ENCODE results near the gene P2RY2. TPM values are rescaled to one million over a fixed set of nuclear protein-coding genes. Genes with fewer than 3 reads are reported as not detected.

Gene P2RY2
- total RNA-seq, 1 experiment from 2014 or later: 2.9 TPM

- peaks cover 0 to 2% of the 10 kb centered on the region in 2 experiments; a peak in 1 of 4 replicates for H3K4me1 ChIP-seq (ENCODE audit: control insufficient read depth in 1 of 2, insufficient read depth in 2 of 2, low read length in 2 of 2)
- H3K4me3 ChIP-seq (replicated peaks in 1 of 2; ENCODE audit: low read depth in 1 of 2, low read length in 2 of 2): no peak overlapping the region
- ATAC-seq (no peak), DNase-seq (ENCODE audit: low read depth, low spot score) (no peak)
- H3K9me3 ChIP-seq (ENCODE audit: control insufficient read depth in 1 of 2, insufficient read depth in 1 of 2, low read depth in 1 of 2, low read length in 2 of 2): no peaks in the 10 kb centered on the region
- TF ChIP-seq CBX3 (IDR thresholded peaks at IDR 0.05; ENCODE audit: low read depth) (no peak), REST (IDR thresholded peaks at IDR 0.05; ENCODE audit: low read depth) (no peak), JUND (IDR thresholded peaks at IDR 0.05) (no peak), EZH2phosphoT487 (IDR thresholded peaks at IDR 0.05; ENCODE audit: borderline replicate concordance) (no peak), RAD21 (IDR thresholded peaks at IDR 0.05; ENCODE audit: low read depth) (no peak), POLR2AphosphoS5 (IDR thresholded peaks at IDR 0.05; ENCODE audit: low read depth, low read length) (no peak), EGR1 (IDR thresholded peaks at IDR 0.05; ENCODE audit: low read depth) (no peak), SRF (IDR thresholded peaks at IDR 0.05; ENCODE audit: low read depth) (no peak), ZFX (IDR thresholded peaks at IDR 0.05) (no peak)
- TF ChIP-seq, protein P1, sequence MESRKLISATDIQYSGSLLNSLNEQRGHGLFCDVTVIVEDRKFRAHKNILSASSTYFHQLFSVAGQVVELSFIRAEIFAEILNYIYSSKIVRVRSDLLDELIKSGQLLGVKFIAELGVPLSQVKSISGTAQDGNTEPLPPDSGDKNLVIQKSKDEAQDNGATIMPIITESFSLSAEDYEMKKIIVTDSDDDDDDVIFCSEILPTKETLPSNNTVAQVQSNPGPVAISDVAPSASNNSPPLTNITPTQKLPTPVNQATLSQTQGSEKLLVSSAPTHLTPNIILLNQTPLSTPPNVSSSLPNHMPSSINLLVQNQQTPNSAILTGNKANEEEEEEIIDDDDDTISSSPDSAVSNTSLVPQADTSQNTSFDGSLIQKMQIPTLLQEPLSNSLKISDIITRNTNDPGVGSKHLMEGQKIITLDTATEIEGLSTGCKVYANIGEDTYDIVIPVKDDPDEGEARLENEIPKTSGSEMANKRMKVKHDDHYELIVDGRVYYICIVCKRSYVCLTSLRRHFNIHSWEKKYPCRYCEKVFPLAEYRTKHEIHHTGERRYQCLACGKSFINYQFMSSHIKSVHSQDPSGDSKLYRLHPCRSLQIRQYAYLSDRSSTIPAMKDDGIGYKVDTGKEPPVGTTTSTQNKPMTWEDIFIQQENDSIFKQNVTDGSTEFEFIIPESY (IDR thresholded peaks at IDR 0.05; ENCODE audit: extremely low read depth, insufficient replicate concordance, low read length): no peak
- TF ChIP-seq, protein P2, sequence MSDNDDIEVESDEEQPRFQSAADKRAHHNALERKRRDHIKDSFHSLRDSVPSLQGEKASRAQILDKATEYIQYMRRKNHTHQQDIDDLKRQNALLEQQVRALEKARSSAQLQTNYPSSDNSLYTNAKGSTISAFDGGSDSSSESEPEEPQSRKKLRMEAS (IDR thresholded peaks at IDR 0.05): no peak
- no peak overlapping the region for H3K27ac ChIP-seq (ENCODE audit: low read depth, low read length)
- no peaks in the 10 kb centered on the region for H3K9me2 ChIP-seq (ENCODE audit: insufficient read depth)
- no TSS peak for BruUV-seq (replicated peaks)
- no peaks in the 10 kb centered on the region for H3K27me3 ChIP-seq (ENCODE audit: insufficient read depth, low read length)
- intact Hi-C loops (cut with micrococcal nuclease): no loop called here
- RAD21 ChIA-PET (ENCODE audit: low non-redundant PET in 1 of 2, low total read pairs in 2 of 2, uncharacterized antibody in 2 of 2, unreplicated experiment in 2 of 2): interaction anchor here in 1 of 2 experiments (0.7 kb wide), 1 partner anchor 493 kb away, joined by 3 read pairs; no protein-coding TSS in a partner anchor
- CTCF ChIA-PET: no interaction called here
- H3K36me3 ChIP-seq (ENCODE audit: control insufficient read depth in 1 of 2, insufficient read depth in 2 of 2, low read length in 2 of 2): no peaks in the 10 kb centered on the region
- H3K4me2 ChIP-seq (ENCODE audit: low read length): no peak overlapping the region
- H4K20me1 ChIP-seq (ENCODE audit: insufficient read depth): no peaks in the 10 kb centered on the region
- no peak overlapping the region for H2AFZ ChIP-seq (ENCODE audit: low read depth, low read length, poor library complexity, severe bottlenecking)
- POLR2A ChIA-PET: no interaction called here
- no peaks in the 10 kb centered on the region for H3K79me2 ChIP-seq (ENCODE audit: insufficient read depth, low read length)
- no peak overlapping the region for H3K9ac ChIP-seq (ENCODE audit: low read length)
These were observed 46.5 kb upstream of the P2RY2 start for GRCh38 chr11:73171436-73172161.

Measured in HCT116 (cell line).